HepG2 (cell line): Measurements from ENCODE around the gene PDE9A. TPM values are rescaled to one million over a fixed set of nuclear protein-coding genes. Genes with fewer than 3 reads are reported as not detected.

Experiments used
- ATRX ChIP-seq: sonication (generic); formaldehyde crosslinking; IDR thresholded peaks from 2 replicates; pipeline ENCODE4 v1.4.0; 2020; ENCODE audit warnings: missing genetic modification reagents, borderline replicate concordance
- BCL6 ChIP-seq: IDR thresholded peaks from 2 replicates; pipeline ENCODE4 v1.6.1; 2016; ENCODE audit warnings: missing genetic modification reagents, missing compliant biosample characterization
- BCLAF1 ChIP-seq: fragments of 450-650 bp; IDR thresholded peaks from 2 replicates; pipeline ENCODE4 v1.6.1; 2017; ENCODE audit warnings: mild to moderate bottlenecking
- CEBPB ChIP-seq: IDR thresholded peaks from 2 replicates; pipeline ENCODE4 v1.6.1; 2011; ENCODE audit warnings: low read depth, low read length, improper control_type of control experiment, borderline replicate concordance
- HNRNPK ChIP-seq: fragments of 200-400 bp; formaldehyde crosslinking; IDR thresholded peaks from 2 replicates; pipeline ENCODE4 v1.6.1; 2018; ENCODE audit warnings: low read length, low read depth, moderate library complexity, mild to moderate bottlenecking; ENCODE audit not compliant: poor library complexity, severe bottlenecking
- MAFK ChIP-seq, 2 experiments: IDR thresholded peaks in 1 of 2; conservative IDR thresholded peaks in 1 of 2; 2 replicates each; pipeline ENCODE4 v1.6.1; 2011; ENCODE audit warnings: improper control_type of control experiment in 2 of 2, low read length in 2 of 2
- MBD4 ChIP-seq: IDR thresholded peaks from 2 replicates; pipeline ENCODE4 v1.6.1; 2012; ENCODE audit warnings: low read length, inconsistent platforms, borderline replicate concordance
- NFIC ChIP-seq: IDR thresholded peaks from 2 replicates; pipeline ENCODE4 v1.6.1; 2012; ENCODE audit warnings: mild to moderate bottlenecking, low read length, inconsistent platforms
- NFYB ChIP-seq: sonication (generic); formaldehyde crosslinking; IDR thresholded peaks from 2 replicates; pipeline ENCODE4 v1.4.0; 2020; ENCODE audit warnings: missing genetic modification reagents
- PRPF4 ChIP-seq: fragments of 200-400 bp; formaldehyde crosslinking; IDR thresholded peaks from 2 replicates; pipeline ENCODE4 v1.6.1; 2016; ENCODE audit warnings: low read length, low read depth; ENCODE audit not compliant: poor library complexity, severe bottlenecking
- SNRNP70 ChIP-seq: fragments of 200-400 bp; formaldehyde crosslinking; IDR thresholded peaks from 2 replicates; pipeline ENCODE4 v1.6.1; 2017; ENCODE audit warnings: mild to moderate bottlenecking, low read depth, low read length, moderate library complexity
- SP4 ChIP-seq: sonication (generic); formaldehyde crosslinking; IDR thresholded peaks from 2 replicates; pipeline ENCODE4 v1.8.1; 2023; ENCODE audit warnings: mild to moderate bottlenecking, missing genetic modification reagents
- THAP8 ChIP-seq: sonication (generic); formaldehyde crosslinking; IDR thresholded peaks from 2 replicates; pipeline ENCODE4 v1.5.1; 2020; ENCODE audit warnings: missing genetic modification reagents, mild to moderate bottlenecking, borderline replicate concordance
- ZBTB1 ChIP-seq: sonication (generic); formaldehyde crosslinking; IDR thresholded peaks from 2 replicates; pipeline ENCODE4 v1.4.0; 2020; ENCODE audit warnings: missing genetic modification reagents, borderline replicate concordance
- ZNF143 ChIP-seq: sonication (generic); formaldehyde crosslinking; IDR thresholded peaks from 2 replicates; pipeline ENCODE4 v1.4.0; 2020; ENCODE audit warnings: missing genetic modification reagents
- ZNF33B ChIP-seq: sonication (generic); formaldehyde crosslinking; IDR thresholded peaks from 2 replicates; pipeline ENCODE4 v1.5.1; 2020; ENCODE audit warnings: mild to moderate bottlenecking, missing genetic modification reagents
- ZNF383 ChIP-seq: sonication (generic); formaldehyde crosslinking; IDR thresholded peaks from 2 replicates; pipeline ENCODE4 v1.4.0; 2020; ENCODE audit warnings: missing genetic modification reagents, mild to moderate bottlenecking, borderline replicate concordance
- ZNF670 ChIP-seq: sonication (generic); formaldehyde crosslinking; IDR thresholded peaks from 2 replicates; pipeline ENCODE4 v1.8.0; 2022; ENCODE audit warnings: mild to moderate bottlenecking, missing genetic modification reagents, borderline replicate concordance
- ZSCAN9 ChIP-seq: IDR thresholded peaks from 2 replicates; pipeline ENCODE4 v1.6.1; 2016; ENCODE audit warnings: borderline replicate concordance
- polyA plus RNA-seq, 8 experiments: library from polyadenylated mRNA; depleted of rRNA in 3 of 8; stranded (reverse) in 7 of 8; unstranded in 1 of 8; fragments of >200 nt; fragmentation: Illumina TruSeq in 4 of 8; extraction: Trizol in 4 of 8; gene quantifications; 2 replicates each; pipeline versions ENCODE4 v1.2.1 to v1.2.3, GENCODE V29; 2011 to 2016; ENCODE audit warnings: low read depth in 4 of 8, missing spikeins in 1 of 8, mixed read lengths in 1 of 8; ENCODE audit not compliant: insufficient read depth in 1 of 8
- total RNA-seq, 5 experiments: library from RNA; depleted of rRNA; stranded (reverse); fragments of >200 nt; fragmentation: Illumina TruSeq; extraction: Trizol; gene quantifications; 2 replicates each; pipeline ENCODE4 v1.2.3, GENCODE V29; 2016; ENCODE audit warnings: low read depth in 1 of 5
- TF ChIP-seq, protein P1 (sequence below): sonication (generic); formaldehyde crosslinking; IDR thresholded peaks from 2 replicates; pipeline ENCODE4 v1.5.0; 2020; ENCODE audit warnings: mild to moderate bottlenecking, missing genetic modification reagents, borderline replicate concordance
- TF ChIP-seq, protein P2 (sequence below): sonication (generic); formaldehyde crosslinking; conservative IDR thresholded peaks from 2 replicates; pipeline ENCODE4 v1.8.0; 2022; ENCODE audit warnings: low read depth, missing genetic modification reagents

Gene PDE9A
- total and polyA plus RNA-seq, 2 of the 13 experiments (the other 11 are each of a cell fraction or from before 2014, with no cell fraction given), result 4.6 to 19.7 TPM

DNA sequence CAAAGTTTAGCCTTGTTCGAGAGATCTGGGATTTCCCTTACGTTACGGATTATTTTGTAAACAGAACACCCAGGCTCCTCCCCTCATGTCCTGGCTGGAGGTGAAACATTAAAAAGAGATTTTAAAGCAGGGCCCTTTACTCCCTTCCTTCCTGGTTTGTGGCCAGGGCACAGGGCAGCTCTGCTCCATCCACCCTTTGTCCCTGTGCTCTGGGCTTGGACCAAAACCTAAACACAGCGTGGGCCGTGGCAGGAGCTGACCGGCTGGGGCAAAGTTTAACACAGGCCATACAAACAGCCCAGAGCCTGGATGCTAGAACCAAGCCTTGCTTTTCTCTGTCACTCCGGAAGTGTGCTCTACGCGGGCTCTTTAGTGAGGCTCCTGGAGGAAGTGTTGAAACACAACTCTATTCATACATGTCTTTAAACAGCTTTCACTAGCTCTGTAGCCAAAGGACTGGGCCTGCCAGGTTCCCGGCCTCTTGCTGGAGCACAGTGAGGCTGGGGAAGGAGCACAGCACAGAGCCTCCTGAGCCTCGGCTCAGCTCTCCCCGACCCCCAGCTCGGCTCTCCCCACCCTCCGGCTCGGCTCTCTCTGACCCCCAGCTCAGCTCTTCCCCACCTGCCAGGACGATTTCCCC lies 84.7 kb downstream of the PDE9A start (continued):
- TF ChIP-seq, protein P1, sequence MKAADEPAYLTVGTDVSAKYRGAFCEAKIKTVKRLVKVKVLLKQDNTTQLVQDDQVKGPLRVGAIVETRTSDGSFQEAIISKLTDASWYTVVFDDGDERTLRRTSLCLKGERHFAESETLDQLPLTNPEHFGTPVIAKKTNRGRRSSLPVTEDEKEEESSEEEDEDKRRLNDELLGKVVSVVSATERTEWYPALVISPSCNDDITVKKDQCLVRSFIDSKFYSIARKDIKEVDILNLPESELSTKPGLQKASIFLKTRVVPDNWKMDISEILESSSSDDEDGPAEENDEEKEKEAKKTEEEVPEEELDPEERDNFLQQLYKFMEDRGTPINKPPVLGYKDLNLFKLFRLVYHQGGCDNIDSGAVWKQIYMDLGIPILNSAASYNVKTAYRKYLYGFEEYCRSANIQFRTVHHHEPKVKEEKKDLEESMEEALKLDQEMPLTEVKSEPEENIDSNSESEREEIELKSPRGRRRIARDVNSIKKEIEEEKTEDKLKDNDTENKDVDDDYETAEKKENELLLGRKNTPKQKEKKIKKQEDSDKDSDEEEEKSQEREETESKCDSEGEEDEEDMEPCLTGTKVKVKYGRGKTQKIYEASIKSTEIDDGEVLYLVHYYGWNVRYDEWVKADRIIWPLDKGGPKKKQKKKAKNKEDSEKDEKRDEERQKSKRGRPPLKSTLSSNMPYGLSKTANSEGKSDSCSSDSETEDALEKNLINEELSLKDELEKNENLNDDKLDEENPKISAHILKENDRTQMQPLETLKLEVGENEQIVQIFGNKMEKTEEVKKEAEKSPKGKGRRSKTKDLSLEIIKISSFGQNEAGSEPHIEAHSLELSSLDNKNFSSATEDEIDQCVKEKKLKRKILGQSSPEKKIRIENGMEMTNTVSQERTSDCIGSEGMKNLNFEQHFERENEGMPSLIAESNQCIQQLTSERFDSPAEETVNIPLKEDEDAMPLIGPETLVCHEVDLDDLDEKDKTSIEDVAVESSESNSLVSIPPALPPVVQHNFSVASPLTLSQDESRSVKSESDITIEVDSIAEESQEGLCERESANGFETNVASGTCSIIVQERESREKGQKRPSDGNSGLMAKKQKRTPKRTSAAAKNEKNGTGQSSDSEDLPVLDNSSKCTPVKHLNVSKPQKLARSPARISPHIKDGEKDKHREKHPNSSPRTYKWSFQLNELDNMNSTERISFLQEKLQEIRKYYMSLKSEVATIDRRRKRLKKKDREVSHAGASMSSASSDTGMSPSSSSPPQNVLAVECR (CRISPR knock-in tag), result peak; percentile 37; the same call in 1 of the 2 replicates
- TF ChIP-seq THAP8 (no peak), BCLAF1 (no peak), ZNF143 (CRISPR knock-in tag) (no peak), ZBTB1 (CRISPR knock-in tag) (no peak), HNRNPK (no peak), SP4 (CRISPR knock-in tag) (no peak), ZNF33B (CRISPR knock-in tag) (no peak), BCL6 (CRISPR knock-in tag) (peak; percentile 57; the same call in 1 of the 2 replicates), MAFK (conservative IDR thresholded peaks at IDR 0.05 in 1 of 2, IDR thresholded peaks at IDR 0.05 in 1 of 2; ENCODE audit: low read length in 2 of 2) (peak in 1 of 2 experiments; percentile 49; a peak in 2 of 4 replicates), NFYB (CRISPR knock-in tag) (no peak), ATRX (CRISPR knock-in tag) (no peak), ZSCAN9 (CRISPR knock-in tag) (peak; percentile 43; the same call in 1 of the 2 replicates), SNRNP70 (no peak), ZNF670 (CRISPR knock-in tag) (no peak), PRPF4 (no peak), CEBPB (no peak), ZNF383 (CRISPR knock-in tag) (no peak), MBD4 (no peak), NFIC (no peak)
- TF ChIP-seq, protein P2, sequence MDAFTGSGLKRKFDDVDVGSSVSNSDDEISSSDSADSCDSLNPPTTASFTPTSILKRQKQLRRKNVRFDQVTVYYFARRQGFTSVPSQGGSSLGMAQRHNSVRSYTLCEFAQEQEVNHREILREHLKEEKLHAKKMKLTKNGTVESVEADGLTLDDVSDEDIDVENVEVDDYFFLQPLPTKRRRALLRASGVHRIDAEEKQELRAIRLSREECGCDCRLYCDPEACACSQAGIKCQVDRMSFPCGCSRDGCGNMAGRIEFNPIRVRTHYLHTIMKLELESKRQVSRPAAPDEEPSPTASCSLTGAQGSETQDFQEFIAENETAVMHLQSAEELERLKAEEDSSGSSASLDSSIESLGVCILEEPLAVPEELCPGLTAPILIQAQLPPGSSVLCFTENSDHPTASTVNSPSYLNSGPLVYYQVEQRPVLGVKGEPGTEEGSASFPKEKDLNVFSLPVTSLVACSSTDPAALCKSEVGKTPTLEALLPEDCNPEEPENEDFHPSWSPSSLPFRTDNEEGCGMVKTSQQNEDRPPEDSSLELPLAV, result no peak
